Activated naive CD4-positive, alpha-beta T cell (primary cell): Measurements from ENCODE around the gene NDUFAF2.
"Not testable (repeated sequence)": the region's sequence is repeated elsewhere in the genome, so short reads cannot be mapped to it uniquely, and the experiment has no call there.

Experiments used
- DNase-seq, 4 experiments: peaks; one replicate each; lab custom pipeline; 2025; lab: John Stamatoyannopoulos, UW

The NDUFAF2 gene

DNA sequence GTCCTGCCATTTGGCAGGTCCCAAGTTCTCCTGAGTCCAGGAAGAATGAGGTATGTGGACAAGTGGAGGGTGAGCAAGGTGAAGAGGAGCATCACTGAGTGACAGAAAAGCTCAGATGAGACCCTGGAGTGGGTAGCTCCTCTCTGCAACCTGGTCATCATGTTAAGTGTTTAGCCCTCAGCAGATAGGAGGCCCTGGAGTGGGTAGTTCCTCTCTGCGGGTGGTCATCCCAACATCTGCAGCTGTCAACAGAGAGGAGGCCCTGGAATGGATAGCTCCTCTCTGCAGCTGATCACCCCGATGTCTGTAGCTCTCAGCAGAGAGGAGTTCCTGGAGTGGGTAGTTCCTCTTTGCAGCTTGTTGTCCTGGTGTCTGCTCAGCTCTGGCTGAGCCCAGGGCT lies 48.4 kb downstream of the NDUFAF2 start:
- DNase-seq, result no peak

DNA sequence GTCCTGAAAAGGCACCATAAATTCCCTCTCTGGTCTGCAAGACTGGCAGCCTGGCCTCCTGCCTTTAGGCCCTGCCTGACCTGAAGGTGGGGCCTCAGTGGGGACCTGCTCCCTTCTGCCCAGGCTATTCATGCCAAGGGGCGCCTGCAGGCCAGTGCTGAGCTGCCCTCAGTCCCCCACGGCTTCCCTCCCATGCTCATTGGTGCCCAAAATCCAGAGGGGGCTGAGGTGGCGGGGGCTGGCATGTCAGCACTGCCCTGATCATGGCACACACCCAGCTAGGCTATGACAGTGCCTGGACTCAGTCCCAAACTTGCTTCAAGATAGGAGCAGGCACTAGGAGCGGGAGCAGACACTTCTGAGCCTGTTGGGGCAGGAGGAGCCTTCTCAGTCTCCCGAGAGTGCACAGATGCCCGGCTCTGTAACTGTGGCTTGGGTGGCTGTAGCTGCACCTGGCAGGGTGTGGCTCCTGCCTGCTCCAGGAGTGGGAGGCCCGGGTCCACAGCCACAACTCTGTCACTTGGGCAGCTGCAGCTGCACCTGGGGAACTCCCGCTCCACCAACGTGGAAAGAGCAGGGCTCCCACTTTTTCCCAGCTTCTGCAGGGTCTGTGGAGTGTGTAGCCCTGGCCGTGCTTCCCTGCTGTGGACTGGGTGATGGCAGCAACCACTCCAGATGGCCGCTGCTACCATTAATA lies 49.0 kb downstream of the NDUFAF2 start:
- no peak for DNase-seq

DNA sequence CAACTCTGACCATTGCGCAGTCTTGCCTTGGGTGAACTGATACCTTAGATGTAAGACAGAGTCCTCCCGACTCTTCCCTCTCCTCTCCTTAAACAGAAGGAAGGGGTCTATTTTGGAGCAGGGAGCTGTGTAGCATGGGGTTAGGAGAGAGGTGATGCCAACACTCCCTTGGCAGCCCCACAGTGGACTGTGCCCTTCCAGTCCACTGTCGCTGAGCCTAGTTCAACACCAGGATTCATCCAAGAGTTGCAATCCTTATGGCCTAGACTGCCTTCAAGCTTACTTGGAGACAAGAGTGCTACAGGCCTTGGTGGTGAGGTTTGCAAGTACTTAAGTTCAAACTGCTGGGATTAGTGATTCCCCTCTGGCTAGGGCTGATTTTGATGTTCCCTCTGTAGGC lies 51.4 kb downstream of the NDUFAF2 start:
- no peak for DNase-seq

DNA sequence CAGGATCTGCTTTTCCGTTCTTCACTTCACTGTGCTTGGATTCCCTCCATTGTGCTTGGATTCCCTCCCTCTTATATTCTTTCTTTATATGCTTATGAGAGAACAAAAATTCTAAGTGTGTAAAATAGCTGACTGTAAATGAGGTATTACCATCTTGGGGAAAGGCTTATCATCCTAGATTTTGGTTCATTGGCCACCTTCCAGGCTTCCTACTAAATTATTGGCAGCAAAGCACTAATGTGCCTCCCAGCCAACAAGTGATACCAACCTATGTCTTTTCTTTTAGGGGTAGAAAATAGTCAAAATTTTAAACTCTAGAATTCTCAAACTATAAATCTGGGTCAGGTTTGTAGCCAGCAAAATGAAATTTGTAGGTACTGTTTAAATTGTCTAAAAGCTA lies 52.7 kb downstream of the NDUFAF2 start:
- DNase-seq, result no peak

DNA sequence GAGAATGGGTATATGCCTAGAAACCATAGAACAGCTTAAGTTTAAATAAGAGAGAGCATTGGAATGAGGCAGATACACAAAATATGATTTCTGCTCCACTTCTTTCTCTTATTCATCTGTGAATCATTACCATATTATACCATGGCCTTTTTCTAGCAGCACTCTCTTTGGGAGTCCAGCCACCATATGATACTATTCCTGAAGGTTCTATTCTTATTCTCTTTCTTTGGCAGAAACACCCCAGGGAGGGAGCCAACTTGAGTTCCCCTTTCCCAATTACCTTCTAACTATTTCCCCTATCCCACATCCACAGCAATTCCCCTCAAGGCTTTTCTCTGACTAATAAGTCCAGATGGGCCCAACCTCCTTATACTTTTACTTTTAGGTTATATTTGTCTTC lies 55.9 kb downstream of the NDUFAF2 start:
- DNase-seq, result no peak

DNA sequence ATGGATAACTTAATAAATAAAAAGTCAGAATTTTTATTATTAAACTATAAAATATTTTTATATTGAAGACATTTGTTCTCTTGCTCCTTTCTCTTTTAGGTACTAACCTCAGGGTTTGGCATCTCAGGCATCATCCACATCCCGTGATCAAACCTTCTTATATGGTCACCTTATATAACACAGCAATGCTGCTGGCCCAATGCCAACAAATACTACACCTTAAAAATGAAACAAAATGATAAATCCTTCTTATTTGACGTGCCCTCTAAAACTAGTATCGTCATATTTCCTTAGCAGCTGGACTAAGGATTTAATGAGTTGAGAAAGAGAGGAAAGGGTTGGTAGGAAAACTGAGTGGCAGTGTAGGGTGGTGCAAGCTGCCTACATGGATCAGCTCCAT lies 56.6 kb downstream of the NDUFAF2 start:
- no peak for DNase-seq

DNA sequence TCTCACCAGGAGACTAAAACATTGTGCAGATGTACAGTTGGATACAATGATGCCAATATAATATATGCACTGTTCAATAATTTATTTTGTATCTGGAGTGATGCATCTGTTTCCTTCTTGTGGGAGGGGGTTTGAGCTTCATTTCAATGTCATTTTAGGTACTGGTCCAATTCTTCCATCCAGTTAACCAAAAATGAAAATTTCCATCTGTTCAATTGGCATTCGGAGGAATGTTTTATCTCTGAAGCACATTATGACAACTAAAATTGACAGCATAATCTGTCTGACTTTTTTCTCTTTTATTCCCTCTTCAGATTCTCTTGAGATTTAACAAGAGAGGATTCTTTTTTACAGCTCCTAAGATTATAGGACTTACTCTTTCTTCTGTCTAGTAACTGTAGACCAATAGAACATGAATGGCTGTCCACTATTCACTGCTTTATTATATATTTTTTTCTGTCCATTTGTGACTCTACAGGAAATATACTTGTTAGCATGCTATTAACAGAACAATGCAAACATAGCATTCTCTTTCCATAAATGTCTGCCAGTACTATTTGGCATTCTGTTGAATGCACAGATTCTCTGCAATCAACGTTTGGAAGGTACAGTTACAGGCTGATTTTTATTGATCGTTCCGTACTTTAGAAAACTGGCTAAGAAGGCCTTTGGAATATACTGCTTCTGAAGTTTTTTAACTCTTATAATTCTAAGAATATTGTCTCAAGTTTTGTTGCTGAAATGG lies 57.8 kb downstream of the NDUFAF2 start:
- no peak for DNase-seq

DNA sequence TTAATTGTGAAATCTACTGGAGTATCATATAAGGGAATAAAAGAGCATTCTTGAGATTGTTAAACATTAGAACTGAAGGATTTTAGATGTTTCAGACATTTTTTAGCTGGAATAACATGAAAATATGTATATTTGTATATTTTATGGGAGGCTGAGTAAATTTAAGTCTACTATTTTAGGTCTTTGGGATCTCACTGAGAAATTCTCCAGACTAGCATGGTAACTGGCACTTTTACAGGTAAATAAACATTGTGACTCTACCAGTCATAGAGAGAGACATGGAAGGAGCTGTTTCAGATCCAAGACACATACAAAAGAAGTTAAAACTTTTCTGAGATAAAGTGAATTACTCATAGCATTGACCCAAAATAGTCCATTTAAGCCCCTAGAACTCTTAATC lies 59.4 kb downstream of the NDUFAF2 start:
- DNase-seq, result no peak

DNA sequence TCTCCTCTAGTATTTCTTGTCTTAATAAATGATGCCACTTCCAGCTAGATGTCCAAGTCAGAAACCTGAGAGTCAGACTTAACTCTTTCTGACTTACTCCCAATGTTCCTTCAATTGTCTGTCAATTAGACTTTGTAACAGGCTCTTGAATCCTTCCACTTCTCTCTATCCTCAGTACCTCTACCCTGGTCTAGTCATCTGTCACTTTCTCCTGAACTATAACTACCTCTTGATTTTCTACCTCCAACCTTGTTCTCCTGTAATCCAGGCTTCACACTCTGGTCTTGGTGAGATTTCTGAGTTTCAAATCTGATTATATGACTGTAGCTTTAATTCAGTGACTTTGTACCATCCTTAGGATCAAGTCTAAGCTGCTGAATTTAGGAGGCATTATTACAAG lies 64.9 kb downstream of the NDUFAF2 start:
- no peak for DNase-seq

DNA sequence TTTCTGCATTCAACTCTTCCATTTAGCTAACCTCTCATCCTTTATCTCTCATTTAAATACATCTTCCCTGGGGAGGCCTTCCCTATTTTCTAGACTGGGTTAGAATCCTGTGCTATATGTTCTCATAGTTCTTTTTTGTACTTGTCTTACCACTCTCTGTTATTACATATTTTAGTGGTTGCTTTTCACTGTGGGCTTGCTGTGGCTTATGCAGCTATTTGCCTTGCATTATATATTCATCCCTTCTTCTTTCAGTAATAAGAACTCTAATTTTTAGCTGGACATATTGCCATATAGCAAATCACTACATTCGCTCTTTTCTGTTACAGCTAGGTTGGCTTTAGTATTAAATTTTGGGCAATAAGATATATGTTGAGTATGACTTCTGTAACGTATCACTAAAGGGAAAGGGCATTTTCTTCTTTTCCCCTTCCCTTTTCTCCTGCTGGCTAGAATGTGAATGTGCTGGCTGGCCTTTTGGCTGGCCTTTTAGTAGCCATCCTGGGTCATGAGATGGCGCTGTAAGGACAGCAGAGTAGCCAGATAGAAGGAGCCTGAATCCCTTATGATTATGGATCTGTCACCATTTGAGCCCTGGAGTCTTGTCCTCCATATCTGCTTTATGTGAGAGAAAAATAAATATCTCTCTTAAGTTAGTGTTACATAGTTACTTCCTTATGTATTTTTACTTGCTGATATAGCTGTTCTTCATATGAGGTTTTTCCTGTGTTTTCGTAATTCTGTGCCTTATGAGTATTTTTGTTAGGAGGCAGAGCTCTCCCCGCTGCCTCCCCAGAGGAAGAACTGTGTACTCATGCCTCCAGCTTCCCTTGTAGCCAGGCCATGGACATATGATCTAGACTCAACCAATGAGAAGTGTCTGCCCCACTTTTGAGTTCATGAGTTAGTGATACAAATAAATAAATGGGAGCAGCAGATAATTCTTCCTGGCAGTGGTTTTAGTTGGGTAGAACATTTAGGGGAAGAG lies 65.8 kb downstream of the NDUFAF2 start:
- DNase-seq, result no peak

DNA sequence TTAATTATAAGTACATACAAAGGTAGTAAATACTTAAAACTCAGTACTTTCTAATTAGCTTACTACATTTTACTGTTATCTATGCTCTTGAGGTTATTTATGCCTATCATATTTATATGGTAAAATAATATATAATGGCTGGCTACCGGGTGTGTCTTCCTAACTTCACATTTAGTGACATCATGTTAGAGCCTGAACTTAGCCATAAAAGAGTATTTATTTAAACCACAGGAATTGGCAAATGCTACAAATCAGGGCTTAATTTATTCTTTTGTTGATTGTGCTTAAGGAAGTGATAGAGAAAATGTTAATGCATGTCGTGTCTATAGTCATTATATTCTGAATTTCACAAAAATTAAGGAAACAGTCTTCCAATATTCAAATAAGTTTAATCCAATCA lies 73.1 kb downstream of the NDUFAF2 start:
- DNase-seq, result no peak

DNA sequence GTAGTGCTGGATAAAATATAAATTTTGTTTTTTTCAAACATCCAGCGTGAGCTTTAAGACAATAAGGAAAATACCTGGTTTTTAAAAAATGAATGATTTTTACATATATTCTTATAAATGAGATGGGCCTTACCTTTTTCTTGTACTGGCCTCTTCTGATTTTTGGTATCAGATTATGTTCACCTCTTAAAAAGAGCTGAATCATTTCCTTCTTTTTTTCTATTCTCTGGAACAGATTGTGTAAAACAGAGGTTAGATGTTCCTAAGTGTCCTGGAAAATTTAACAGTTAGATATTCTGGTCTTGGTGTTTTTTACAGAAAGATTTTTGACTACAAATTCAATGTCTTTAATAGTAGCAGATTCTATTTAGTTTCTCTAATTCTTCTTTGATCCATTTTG lies 74.6 kb downstream of the NDUFAF2 start:
- no peak for DNase-seq

DNA sequence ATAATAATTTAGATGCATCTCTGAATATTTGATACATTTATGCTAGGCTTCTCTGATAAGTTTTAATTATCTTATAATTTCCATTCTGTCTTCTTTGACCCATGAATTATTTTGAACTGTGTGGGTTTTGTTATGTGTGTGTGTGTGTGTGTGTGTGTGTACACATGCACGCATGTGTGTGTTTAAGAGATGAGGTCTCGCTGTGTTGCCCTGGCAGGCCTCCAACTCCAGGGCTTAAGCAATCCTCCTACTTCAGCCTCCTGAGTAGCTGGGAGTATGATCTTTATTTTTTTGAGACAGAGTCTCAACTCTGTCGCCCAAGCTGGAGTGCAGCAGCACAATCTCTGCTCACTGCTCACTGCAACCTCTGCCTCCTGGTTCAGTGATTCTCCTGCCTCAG lies 75.4 kb downstream of the NDUFAF2 start:
- no peak for DNase-seq

DNA sequence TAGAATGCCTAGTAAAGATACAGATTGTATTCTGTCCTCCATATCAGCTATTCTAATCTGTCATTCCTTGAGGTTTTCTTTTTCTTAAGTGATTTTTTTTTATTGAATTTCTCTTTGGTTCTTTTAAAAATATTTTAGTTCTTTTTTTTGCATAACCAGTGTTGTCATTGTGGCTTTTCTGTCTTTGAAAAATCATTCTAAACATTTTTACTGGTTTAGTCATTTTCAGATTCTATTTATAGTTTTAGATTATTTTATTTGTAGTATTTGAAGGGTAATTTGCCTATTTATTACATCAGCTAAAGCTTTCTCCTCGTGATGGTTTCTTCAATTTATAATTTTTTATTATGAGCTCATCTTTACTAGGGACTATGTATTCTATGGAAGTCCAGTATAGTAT lies 78.1 kb downstream of the NDUFAF2 start:
- DNase-seq, result no peak

DNA sequence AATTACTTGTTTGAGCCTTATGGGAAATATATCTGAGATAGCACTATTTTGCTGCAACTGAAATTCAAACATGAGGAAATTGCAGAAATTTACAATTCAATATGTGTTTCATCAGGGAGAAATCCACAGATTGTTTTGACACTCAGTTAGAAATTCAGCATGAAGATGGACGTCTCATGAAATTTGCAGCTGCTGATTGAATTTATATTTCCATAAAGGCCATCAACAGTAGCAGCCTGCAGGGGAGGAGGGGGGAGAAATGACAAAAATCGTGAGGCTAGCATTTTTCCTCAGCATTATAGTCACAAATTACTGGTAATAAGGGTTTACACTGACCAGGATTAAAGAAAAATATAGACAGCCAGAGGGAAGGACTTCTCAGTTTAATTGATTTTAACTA lies 81.0 kb downstream of the NDUFAF2 start:
- DNase-seq, result no peak

DNA sequence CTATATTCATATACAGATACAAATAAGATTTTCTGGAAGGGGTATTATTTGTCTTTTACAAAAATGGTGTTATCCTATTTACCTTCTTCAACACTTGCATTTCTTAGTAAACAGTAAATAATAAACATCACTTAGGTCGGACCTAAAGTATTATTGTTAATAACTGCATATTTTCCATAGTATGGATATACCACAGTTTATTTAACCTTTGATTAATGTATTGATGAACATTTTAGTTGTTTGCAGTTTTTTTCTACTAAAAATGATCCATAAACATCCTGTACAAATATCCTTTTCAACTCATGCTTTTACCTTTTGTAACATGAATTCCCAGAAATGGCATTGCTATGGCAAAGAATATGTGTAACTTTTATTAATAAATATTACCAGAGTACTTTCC lies 83.4 kb downstream of the NDUFAF2 start:
- no peak for DNase-seq

DNA sequence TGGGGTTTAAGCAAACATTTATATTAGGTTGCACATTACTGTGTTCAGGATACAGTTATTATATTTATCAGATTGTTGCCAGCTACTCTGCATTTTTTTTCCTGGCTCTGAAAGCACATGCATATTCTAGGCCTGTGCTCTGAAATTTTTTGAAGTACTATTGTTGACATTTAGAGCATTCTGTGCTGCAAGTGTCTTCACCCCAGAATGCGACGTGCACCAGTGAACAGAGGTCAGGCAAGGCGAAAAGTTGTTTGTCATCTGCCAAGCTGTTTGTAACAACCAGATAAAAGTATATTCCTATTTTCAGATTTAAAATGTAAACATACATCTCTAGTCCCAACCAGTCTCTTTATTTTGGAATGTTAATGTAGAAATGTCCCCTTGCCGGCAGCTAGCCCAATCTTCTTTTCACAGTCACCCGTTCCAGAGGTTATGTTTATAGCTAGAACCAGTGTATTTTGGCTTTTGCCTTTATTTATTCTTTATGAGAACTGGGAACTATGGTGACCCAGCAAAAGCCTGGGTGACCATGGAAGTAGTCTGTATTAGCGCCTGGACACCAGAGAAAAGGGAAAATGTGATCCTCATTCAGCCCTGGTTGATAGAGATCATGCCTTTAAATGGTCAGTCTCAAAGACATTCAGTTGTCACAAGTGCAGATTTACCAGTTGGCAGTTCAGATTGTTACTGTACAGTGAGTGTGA lies 84.6 kb downstream of the NDUFAF2 start:
- DNase-seq, result no peak

DNA sequence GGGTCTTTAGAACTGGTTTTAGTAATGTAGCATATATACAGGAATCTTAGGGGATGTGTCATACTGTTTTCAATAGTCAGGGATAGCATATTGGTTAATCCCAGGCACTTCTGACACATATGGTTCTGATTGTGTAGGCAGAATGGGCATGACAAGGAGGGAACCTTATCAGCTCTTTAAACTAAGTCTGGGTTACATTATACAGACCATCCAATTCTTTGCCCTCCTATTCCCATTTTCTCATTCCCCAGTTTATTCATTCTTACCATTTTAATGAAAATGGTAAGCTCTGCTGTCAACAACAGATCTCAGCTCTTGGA lies 85.1 kb downstream of the NDUFAF2 start:
- DNase-seq, result no peak

DNA sequence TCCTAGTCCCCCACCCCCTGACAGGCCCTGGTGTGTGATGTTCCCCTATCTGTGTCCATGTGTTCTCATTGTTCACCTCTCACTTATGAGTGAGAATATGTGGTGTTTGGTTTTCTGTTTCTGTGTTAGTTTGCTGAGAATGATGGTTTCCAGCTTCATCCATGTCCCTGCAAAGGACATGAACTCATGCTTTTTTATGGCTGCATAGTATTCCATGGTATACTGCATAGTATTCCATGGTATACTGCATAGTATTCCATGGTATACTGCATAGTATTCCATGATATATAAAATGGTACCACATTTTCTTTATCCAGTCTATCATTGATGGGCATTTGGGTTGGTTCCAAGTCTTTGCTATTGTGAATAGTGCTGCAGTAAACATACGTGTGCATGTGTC lies 86.3 kb downstream of the NDUFAF2 start:
- DNase-seq, result not testable (repeated sequence)

DNA sequence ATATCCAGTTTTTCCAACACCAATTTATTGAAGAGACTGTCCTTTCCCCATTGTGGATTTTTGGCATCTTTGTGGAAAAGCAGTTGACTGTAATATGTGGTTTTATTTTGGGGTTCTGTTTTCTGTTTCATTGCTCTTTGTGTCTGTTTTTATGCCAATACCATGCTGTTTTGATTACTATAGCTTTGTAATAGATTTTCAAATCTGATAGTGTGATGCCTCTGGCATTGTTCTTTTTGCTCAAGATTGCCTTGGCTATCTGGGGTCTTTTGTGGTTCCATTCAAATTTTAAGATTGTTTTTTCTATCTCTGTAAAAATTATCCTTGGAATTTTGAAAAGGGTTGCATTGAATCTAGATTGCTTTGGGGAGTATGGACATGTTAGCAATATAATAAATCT lies 99.5 kb downstream of the NDUFAF2 start:
- DNase-seq, result no peak

DNA sequence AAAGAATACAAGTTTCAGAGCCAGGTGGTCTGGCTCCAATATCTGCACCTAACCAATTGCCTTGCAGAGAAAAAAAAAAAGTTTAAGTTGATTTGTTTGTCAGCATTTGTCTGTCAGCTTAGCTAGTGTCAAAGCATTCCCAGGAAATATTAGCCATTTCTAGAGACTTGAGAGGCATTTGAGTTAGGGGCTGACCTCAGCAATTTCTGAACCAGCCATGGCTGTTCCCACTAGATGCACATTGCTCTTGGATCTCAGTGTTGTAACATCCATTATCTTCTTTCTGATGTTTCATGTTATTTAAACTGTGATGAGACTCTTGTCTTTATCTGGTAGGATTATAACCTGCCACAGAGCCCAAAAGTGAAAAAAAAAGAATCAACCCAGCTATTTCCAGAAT lies 102.3 kb downstream of the NDUFAF2 start:
- DNase-seq, result no peak

DNA sequence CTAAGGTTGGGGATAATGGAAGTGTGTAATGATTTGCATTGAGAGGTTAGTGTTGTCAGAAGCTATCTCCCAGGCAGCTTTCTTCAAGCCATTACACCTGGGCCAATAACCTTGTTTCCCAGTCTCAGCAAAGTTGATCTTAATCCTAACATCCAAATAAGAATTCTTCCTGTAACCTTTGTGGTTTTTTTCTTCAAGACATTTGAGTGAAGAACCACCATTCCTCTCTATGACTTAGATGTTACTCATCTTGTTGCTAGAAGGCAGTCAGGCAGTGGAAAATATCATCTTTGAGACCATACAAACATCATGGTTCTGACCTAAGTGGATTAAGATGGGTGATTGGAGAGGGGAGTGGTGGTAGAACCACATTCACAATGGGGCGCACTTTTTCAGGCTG lies 103.5 kb downstream of the NDUFAF2 start:
- DNase-seq, result no peak
